HepG2 (cell line): ENCODE measurements around the gene CENPE. TPM values are rescaled to one million over a fixed set of nuclear protein-coding genes. Genes with fewer than 3 reads are reported as not detected.

Source experiments
- CCDC6 ChIP-seq: sonication (generic); formaldehyde crosslinking; IDR thresholded peaks from 2 replicates; pipeline ENCODE4 v1.8.1; 2022; ENCODE audit warnings: mild to moderate bottlenecking, missing genetic modification reagents, moderate library complexity
- DR1 ChIP-seq: sonication (generic); formaldehyde crosslinking; IDR thresholded peaks from 2 replicates; pipeline ENCODE4 v1.8.0; 2021; ENCODE audit warnings: mild to moderate bottlenecking, missing genetic modification reagents, inconsistent platforms
- HNF1B ChIP-seq: sonication (generic); formaldehyde crosslinking; IDR thresholded peaks from 2 replicates; pipeline ENCODE4 v1.5.1; 2020; ENCODE audit warnings: mild to moderate bottlenecking, moderate library complexity, missing genetic modification reagents
- IRF1 ChIP-seq: sonication (generic); formaldehyde crosslinking; IDR thresholded peaks from 2 replicates; pipeline ENCODE4 v1.4.0; 2020; ENCODE audit warnings: low read depth, mild to moderate bottlenecking, missing genetic modification reagents
- NKX3-1 ChIP-seq: sonication (generic); formaldehyde crosslinking; IDR thresholded peaks from 2 replicates; pipeline ENCODE4 v1.5.0; 2020; ENCODE audit warnings: missing genetic modification reagents
- PBX3 ChIP-seq: sonication (generic); formaldehyde crosslinking; IDR thresholded peaks from 2 replicates; pipeline ENCODE4 v1.8.1; 2023; ENCODE audit warnings: missing genetic modification reagents, inconsistent platforms, borderline replicate concordance
- POLR2AphosphoS2 ChIP-seq: IDR thresholded peaks from 2 replicates; pipeline ENCODE4 v1.6.1; 2011; ENCODE audit warnings: low read depth, low read length, improper control_type of control experiment
- RAD21 ChIP-seq: fragments of 450-650 bp; formaldehyde crosslinking; IDR thresholded peaks from 2 replicates; pipeline ENCODE4 v1.5.0; 2020; ENCODE audit warnings: mild to moderate bottlenecking
- SAFB2 ChIP-seq: sonication (generic); formaldehyde crosslinking; IDR thresholded peaks from 2 replicates; pipeline ENCODE4 v1.5.1; 2020; ENCODE audit warnings: missing genetic modification reagents, low read depth, mild to moderate bottlenecking, borderline replicate concordance
- SIN3A ChIP-seq: IDR thresholded peaks from 2 replicates; pipeline ENCODE4 v1.6.1; 2011; ENCODE audit warnings: low read depth, mild to moderate bottlenecking, control low read depth, low read length, borderline replicate concordance
- STAT6 ChIP-seq: sonication (generic); formaldehyde crosslinking; IDR thresholded peaks from 2 replicates; pipeline ENCODE4 v1.4.0; 2020; ENCODE audit warnings: missing genetic modification reagents, mild to moderate bottlenecking, borderline replicate concordance
- THYN1 ChIP-seq: sonication (generic); formaldehyde crosslinking; IDR thresholded peaks from 2 replicates; pipeline ENCODE4 v1.8.1; 2023; ENCODE audit warnings: low read depth, mild to moderate bottlenecking, moderate library complexity, missing genetic modification reagents, borderline replicate concordance
- ZBTB21 ChIP-seq: sonication (generic); formaldehyde crosslinking; IDR thresholded peaks from 2 replicates; pipeline ENCODE4 v1.4.0; 2020; ENCODE audit warnings: missing genetic modification reagents
- ZMAT5 ChIP-seq: sonication (generic); formaldehyde crosslinking; IDR thresholded peaks from 2 replicates; pipeline ENCODE4 v1.5.0; 2020; ENCODE audit warnings: mild to moderate bottlenecking, low read depth, missing genetic modification reagents, borderline replicate concordance
- ZNF337 ChIP-seq: sonication (generic); formaldehyde crosslinking; IDR thresholded peaks from 2 replicates; pipeline ENCODE4 v1.5.1; 2020; ENCODE audit warnings: missing genetic modification reagents, low read depth, mild to moderate bottlenecking, borderline replicate concordance
- ZSCAN20 ChIP-seq: sonication (generic); formaldehyde crosslinking; IDR thresholded peaks from 2 replicates; pipeline ENCODE4 v1.4.0; 2020; ENCODE audit warnings: missing genetic modification reagents, mild to moderate bottlenecking, borderline replicate concordance
- ZSCAN9 ChIP-seq: IDR thresholded peaks from 2 replicates; pipeline ENCODE4 v1.6.1; 2016; ENCODE audit warnings: borderline replicate concordance
- ZXDC ChIP-seq: sonication (generic); formaldehyde crosslinking; IDR thresholded peaks from 2 replicates; pipeline ENCODE4 v1.5.0; 2020; ENCODE audit warnings: mild to moderate bottlenecking, missing genetic modification reagents
- polyA plus RNA-seq, 8 experiments: library from polyadenylated mRNA; depleted of rRNA in 3 of 8; stranded (reverse) in 7 of 8; unstranded in 1 of 8; fragments of >200 nt; fragmentation: Illumina TruSeq in 4 of 8; extraction: Trizol in 4 of 8; gene quantifications; 2 replicates each; pipeline versions ENCODE4 v1.2.1 to v1.2.3, GENCODE V29; 2011 to 2016; ENCODE audit warnings: low read depth in 4 of 8, missing spikeins in 1 of 8, mixed read lengths in 1 of 8; ENCODE audit not compliant: insufficient read depth in 1 of 8
- total RNA-seq, 5 experiments: library from RNA; depleted of rRNA; stranded (reverse); fragments of >200 nt; fragmentation: Illumina TruSeq; extraction: Trizol; gene quantifications; 2 replicates each; pipeline ENCODE4 v1.2.3, GENCODE V29; 2016; ENCODE audit warnings: low read depth in 1 of 5

Gene CENPE
- total and polyA plus RNA-seq, 2 of the 13 experiments (the other 11 are each of a cell fraction or from before 2014, with no cell fraction given) = 2.1 to 19.8 TPM

GRCh38 chr4:103075894-103076746 lies 122.0 kb downstream of the CENPE start (continued):
- TF ChIP-seq HNF1B (CRISPR knock-in tag) (peak; percentile 52; the same call in 1 of the 2 replicates), CCDC6 (CRISPR knock-in tag) (no peak; the same call in 1 of the 2 replicates), PBX3 (CRISPR knock-in tag) (no peak), POLR2AphosphoS2 (no peak), THYN1 (CRISPR knock-in tag) (no peak), SAFB2 (CRISPR knock-in tag) (0 out of 2 replicates have a peak, but pooled peaks have one; percentile 66), STAT6 (CRISPR knock-in tag) (no peak), ZSCAN9 (CRISPR knock-in tag) (no peak), ZMAT5 (CRISPR knock-in tag) (no peak), IRF1 (CRISPR knock-in tag) (no peak), DR1 (CRISPR knock-in tag) (peak; percentile 26; the same call in 1 of the 2 replicates), ZNF337 (CRISPR knock-in tag) (no peak), RAD21 (CRISPR knock-in tag) (peak; percentile 47), ZBTB21 (no peak), ZXDC (CRISPR knock-in tag) (peak; percentile 66; the same call in 1 of the 2 replicates), ZSCAN20 (CRISPR knock-in tag) (peak; percentile 96), NKX3-1 (CRISPR knock-in tag) (peak; percentile 83; the same call in 1 of the 2 replicates), SIN3A (peak; percentile 49; the same call in 1 of the 2 replicates)
